A673 (cell line): Measurements from ENCODE around the gene METTL4. TPM values are rescaled to one million over a fixed set of nuclear protein-coding genes. Genes with fewer than 3 reads are reported as not detected.
A peak's percentile ranks its signal among the peaks of the same experiment; 100 is the strongest.

Experiments used
- BruUV-seq: library from RNA; stranded (reverse); fragments of 400-500 nt; replicated peaks from 2 replicates; lab custom pipeline; 2021; lab: Mats Ljungman, UMichigan
- CTCF ChIA-PET: fragments of 300-600 bp; sonication (Branson Sonifier 250); formaldehyde crosslinking; loops from one replicate; lab custom pipeline; 2022; ENCODE audit warnings: antibody characterized with exemption; lab: Charles Lee
- POLR2A ChIA-PET: fragments of 300-600 bp; sonication (Branson Sonifier 250); formaldehyde crosslinking; loops from one replicate; lab custom pipeline; 2022; ENCODE audit warnings: antibody characterized with exemption; ENCODE audit not compliant: low non-redundant PET; lab: Charles Lee
- DNase-seq: peaks from one replicate; pipeline ENCODE4 v3.0.0-alpha.2; 2015; ENCODE audit warnings: low spot score
- H3K27ac ChIP-seq: fragments of 200-600 bp; sonication (generic); 2 replicates; pipeline ENCODE4 v1.5.1; 2016; ENCODE audit warnings: mixed run types, low read depth, mild to moderate bottlenecking, mixed read lengths, antibody characterized with exemption, low read length; ENCODE audit not compliant: poor library complexity, severe bottlenecking
- H3K27me3 ChIP-seq: fragments of 200-600 bp; sonication (generic); replicated peaks from 2 replicates; pipeline ENCODE4 v1.6.1; 2017; ENCODE audit warnings: mixed run types, low read depth, mild to moderate bottlenecking, mixed read lengths, antibody characterized with exemption, low read length; ENCODE audit not compliant: insufficient read depth, poor library complexity
- H3K36me3 ChIP-seq: fragments of 200-600 bp; sonication (generic); 2 replicates; pipeline ENCODE4 v1.6.1; 2016; ENCODE audit warnings: mixed run types, mild to moderate bottlenecking, mixed read lengths, antibody characterized with exemption, low read length; ENCODE audit not compliant: insufficient read depth, poor library complexity, severe bottlenecking
- H3K4me1 ChIP-seq: fragments of 200-600 bp; sonication (generic); 2 replicates; pipeline ENCODE4 v1.6.1; 2017; ENCODE audit warnings: mixed run types, mild to moderate bottlenecking, mixed read lengths, antibody characterized with exemption, low read length; ENCODE audit not compliant: insufficient read depth, poor library complexity, severe bottlenecking
- H3K4me3 ChIP-seq: fragments of 200-600 bp; sonication (generic); 2 replicates; pipeline ENCODE4 v1.5.1; 2016; ENCODE audit warnings: low read depth, mixed run types, mild to moderate bottlenecking, mixed read lengths, low read length; ENCODE audit not compliant: poor library complexity, severe bottlenecking
- H3K9me3 ChIP-seq: fragments of 200-600 bp; sonication (generic); 2 replicates; pipeline ENCODE4 v1.6.1; 2016; ENCODE audit warnings: mixed run types, low read depth, mild to moderate bottlenecking, mixed read lengths, antibody characterized with exemption, low read length; ENCODE audit not compliant: poor library complexity, severe bottlenecking
- EZH2 ChIP-seq: fragments of 200-600 bp; sonication (generic); IDR thresholded peaks from 2 replicates; pipeline ENCODE4 v1.6.1; 2017; ENCODE audit warnings: borderline replicate concordance, low read depth, mild to moderate bottlenecking, mixed read lengths, antibody characterized with exemption, low read length; ENCODE audit not compliant: poor library complexity, severe bottlenecking
- intact Hi-C: fragments of 100-400 bp; cut with micrococcal nuclease; formaldehyde crosslinking; loops from one replicate; pipeline ENCODE4 v1.10.0; 2022; ENCODE audit not compliant: unreplicated experiment
- total RNA-seq: library from RNA; stranded (reverse); gene quantifications from 2 replicates; pipeline ENCODE4 v1.2.3, GENCODE V29; 2021
- TF ChIP-seq, protein P1 (sequence below): fragments of 300-800, 200-600 bp; sonication (generic); conservative IDR thresholded peaks from 2 replicates; pipeline ENCODE4 v1.5.1; 2017; ENCODE audit warnings: low read depth, mild to moderate bottlenecking, antibody characterized with exemption, low read length, moderate library complexity, mixed read lengths

The METTL4 gene
- total RNA-seq, 1 experiment from 2014 or later: 26.4 TPM

GRCh38 chr18:2549462-2549861 is 21.8 kb downstream of the METTL4 start:
- no peak for DNase-seq
- Histone ChIP-seq H3K4me3 (no peak overlapping the region), H3K27me3 (no peaks in the 10 kb centered on the region), H3K36me3 (no peaks in the 10 kb centered on the region), H3K4me1 (no peaks in the 10 kb centered on the region), H3K27ac (no peak overlapping the region), H3K9me3 (no peaks in the 10 kb centered on the region)
- BruUV-seq: no TSS peak
- no peak for TF ChIP-seq EZH2
- TF ChIP-seq, protein P1, sequence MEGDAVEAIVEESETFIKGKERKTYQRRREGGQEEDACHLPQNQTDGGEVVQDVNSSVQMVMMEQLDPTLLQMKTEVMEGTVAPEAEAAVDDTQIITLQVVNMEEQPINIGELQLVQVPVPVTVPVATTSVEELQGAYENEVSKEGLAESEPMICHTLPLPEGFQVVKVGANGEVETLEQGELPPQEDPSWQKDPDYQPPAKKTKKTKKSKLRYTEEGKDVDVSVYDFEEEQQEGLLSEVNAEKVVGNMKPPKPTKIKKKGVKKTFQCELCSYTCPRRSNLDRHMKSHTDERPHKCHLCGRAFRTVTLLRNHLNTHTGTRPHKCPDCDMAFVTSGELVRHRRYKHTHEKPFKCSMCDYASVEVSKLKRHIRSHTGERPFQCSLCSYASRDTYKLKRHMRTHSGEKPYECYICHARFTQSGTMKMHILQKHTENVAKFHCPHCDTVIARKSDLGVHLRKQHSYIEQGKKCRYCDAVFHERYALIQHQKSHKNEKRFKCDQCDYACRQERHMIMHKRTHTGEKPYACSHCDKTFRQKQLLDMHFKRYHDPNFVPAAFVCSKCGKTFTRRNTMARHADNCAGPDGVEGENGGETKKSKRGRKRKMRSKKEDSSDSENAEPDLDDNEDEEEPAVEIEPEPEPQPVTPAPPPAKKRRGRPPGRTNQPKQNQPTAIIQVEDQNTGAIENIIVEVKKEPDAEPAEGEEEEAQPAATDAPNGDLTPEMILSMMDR: no peak
- POLR2A ChIA-PET: no interaction called here
- CTCF ChIA-PET: no interaction called here
- intact Hi-C loops: loop anchor here (5.0 kb wide), 2 partner anchors 637 to 962 kb away; no protein-coding TSS in a partner anchor

DNA sequence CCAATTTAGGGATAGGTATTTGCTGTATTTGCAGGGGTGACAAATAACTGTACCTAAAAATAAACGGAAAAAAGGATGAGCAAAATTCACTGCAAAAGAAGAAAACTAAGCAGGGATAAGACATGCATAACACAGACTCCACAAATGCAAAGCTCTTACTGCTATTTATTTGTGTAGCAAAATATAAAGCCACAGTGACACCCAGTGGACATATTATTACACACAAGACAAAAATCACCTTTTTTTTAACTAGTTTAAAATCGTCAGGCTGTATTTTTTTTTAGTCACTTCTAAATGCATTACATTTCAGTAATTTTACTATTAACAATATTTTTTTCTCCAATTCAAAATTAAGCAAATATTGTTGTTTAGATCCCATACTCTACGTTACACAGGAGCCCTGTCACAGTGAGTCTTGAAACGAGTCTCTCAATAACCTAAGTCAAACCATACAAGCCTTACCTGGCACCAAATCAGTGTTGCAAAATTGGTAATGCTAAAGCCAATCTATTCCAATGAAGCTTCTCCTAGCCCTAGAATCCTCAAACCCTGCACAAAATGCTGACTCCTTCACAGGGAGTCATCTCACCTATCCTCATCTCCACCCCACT is 23.7 kb downstream of the METTL4 start:
- CTCF ChIA-PET: no interaction called here
- no peak overlapping the region for H3K4me3 ChIP-seq
- H3K4me1 ChIP-seq: no peaks in the 10 kb centered on the region
- H3K27ac ChIP-seq: no peak overlapping the region
- DNase-seq: peak; percentile 64
- intact Hi-C loops: loop anchor here (5.0 kb wide), 2 partner anchors 635 to 960 kb away; no protein-coding TSS in a partner anchor
- no peaks in the 10 kb centered on the region for H3K27me3 ChIP-seq
- H3K9me3 ChIP-seq: no peaks in the 10 kb centered on the region
- POLR2A ChIA-PET: no interaction called here
- no TSS peak for BruUV-seq
- TF ChIP-seq, protein P1: peak; percentile 70
- no peak for TF ChIP-seq EZH2
- no peaks in the 10 kb centered on the region for H3K36me3 ChIP-seq

- POLR2A ChIA-PET: no interaction called here
- H3K9me3 ChIP-seq: no peaks in the 10 kb centered on the region
- no peaks in the 10 kb centered on the region for H3K4me1 ChIP-seq
- H3K27me3 ChIP-seq: no peaks in the 10 kb centered on the region
- CTCF ChIA-PET: no interaction called here
- intact Hi-C loops: loop anchor here (5.0 kb wide), 2 partner anchors 633 to 958 kb away; no protein-coding TSS in a partner anchor
- BruUV-seq: no TSS peak
- TF ChIP-seq, protein P1: no peak
- no peak for TF ChIP-seq EZH2
- no peak overlapping the region for H3K27ac ChIP-seq
- no peak for DNase-seq
- H3K36me3 ChIP-seq: no peaks in the 10 kb centered on the region
- no peak overlapping the region for H3K4me3 ChIP-seq
These were observed 26.1 kb downstream of the METTL4 start for GRCh38 chr18:2545155-2545554.
